C4-2B (cell line): Measurements from ENCODE around the gene ELP5.

Experiments
- H3K27ac ChIP-seq: fragments of 450-650 bp; 2 replicates; pipeline ENCODE4 v1.5.1; 2017
- ZFX ChIP-seq: fragments of 450-650 bp; IDR thresholded peaks from 2 replicates; pipeline ENCODE4 v1.6.1; 2017
- TF ChIP-seq, protein P1 (sequence below): fragments of 450-650 bp; conservative IDR thresholded peaks from 2 replicates; pipeline ENCODE4 v1.5.1; 2017; ENCODE audit warnings: mild to moderate bottlenecking

ELP5 gene

GRCh38 chr17:7239091-7240027 is 12.7 kb upstream of the ELP5 start, which contains the start of gene PHF23:
Gene PHF23, minus strand, starts transcription at chr17:7239457. Its CDS starts 178 bp downstream, at chr17:7239279.
- no peak for TF ChIP-seq ZFX
- TF ChIP-seq, protein P1, sequence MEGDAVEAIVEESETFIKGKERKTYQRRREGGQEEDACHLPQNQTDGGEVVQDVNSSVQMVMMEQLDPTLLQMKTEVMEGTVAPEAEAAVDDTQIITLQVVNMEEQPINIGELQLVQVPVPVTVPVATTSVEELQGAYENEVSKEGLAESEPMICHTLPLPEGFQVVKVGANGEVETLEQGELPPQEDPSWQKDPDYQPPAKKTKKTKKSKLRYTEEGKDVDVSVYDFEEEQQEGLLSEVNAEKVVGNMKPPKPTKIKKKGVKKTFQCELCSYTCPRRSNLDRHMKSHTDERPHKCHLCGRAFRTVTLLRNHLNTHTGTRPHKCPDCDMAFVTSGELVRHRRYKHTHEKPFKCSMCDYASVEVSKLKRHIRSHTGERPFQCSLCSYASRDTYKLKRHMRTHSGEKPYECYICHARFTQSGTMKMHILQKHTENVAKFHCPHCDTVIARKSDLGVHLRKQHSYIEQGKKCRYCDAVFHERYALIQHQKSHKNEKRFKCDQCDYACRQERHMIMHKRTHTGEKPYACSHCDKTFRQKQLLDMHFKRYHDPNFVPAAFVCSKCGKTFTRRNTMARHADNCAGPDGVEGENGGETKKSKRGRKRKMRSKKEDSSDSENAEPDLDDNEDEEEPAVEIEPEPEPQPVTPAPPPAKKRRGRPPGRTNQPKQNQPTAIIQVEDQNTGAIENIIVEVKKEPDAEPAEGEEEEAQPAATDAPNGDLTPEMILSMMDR = no peak
- peak within 1 kb of the TSS; percentile 98 for H3K27ac ChIP-seq

- H3K27ac ChIP-seq = peak overlapping the region; percentile 94
- TF ChIP-seq ZFX = no peak
- TF ChIP-seq, protein P1 = no peak
These were observed 11.6 kb upstream of the ELP5 start for GRCh38 chr17:7240375-7240774.

DNA sequence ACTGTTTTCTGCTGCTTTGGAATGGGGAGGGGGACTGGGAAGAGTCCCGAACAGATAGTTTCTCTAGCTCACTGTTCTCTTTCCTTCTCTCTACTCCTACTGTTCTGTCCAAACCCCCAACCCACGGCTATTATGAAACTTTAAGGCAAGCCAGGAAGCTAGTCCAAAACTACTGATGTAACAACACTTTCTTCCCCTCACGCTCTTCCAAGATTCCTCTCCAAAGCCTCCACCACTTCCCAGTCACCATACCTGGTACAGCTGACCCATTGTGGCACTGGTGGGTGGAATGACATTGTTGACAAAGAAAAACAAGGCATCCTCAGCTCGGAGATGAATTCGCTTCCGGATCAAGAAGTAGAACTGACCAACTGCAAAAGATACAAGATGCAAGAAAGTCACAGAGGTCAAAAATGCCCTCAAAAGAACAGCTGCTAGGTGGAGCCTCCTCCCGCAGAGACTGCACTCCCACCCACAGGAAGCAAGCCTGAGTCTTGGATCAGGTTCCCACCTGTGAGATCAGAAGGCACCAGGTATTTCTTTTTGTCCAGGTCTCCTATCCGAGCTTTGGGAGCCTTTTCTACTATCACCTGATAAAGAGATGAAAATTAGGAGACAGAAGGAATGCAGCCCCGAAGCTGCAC is 10.8 kb upstream of the ELP5 start:
- peak overlapping the region; percentile 94 for H3K27ac ChIP-seq
- TF ChIP-seq ZFX = no peak
- TF ChIP-seq, protein P1 = no peak

GRCh38 chr17:7241783-7242716 is 10.0 kb upstream of the ELP5 start, which contains the start of gene GABARAP:
Gene GABARAP, minus strand, starts transcription at chr17:7242449. Its CDS starts 119 bp downstream, at chr17:7242330.
- TF ChIP-seq, protein P1 = no peak
- 0 out of 2 replicates have a peak, but pooled peaks have one; percentile 24 for TF ChIP-seq ZFX
- H3K27ac ChIP-seq = peak within 1 kb of the TSS; percentile 94

GRCh38 chr17:7242717-7243452 is 9.1 kb upstream of the ELP5 start:
- TF ChIP-seq, protein P1 = no peak
- no peak for TF ChIP-seq ZFX
- H3K27ac ChIP-seq = peak overlapping the region; percentile 94

GRCh38 chr17:7243453-7243729 is 8.6 kb upstream of the ELP5 start:
- TF ChIP-seq, protein P1 = no peak
- TF ChIP-seq ZFX = no peak
- H3K27ac ChIP-seq = peak overlapping the region; percentile 94

DNA sequence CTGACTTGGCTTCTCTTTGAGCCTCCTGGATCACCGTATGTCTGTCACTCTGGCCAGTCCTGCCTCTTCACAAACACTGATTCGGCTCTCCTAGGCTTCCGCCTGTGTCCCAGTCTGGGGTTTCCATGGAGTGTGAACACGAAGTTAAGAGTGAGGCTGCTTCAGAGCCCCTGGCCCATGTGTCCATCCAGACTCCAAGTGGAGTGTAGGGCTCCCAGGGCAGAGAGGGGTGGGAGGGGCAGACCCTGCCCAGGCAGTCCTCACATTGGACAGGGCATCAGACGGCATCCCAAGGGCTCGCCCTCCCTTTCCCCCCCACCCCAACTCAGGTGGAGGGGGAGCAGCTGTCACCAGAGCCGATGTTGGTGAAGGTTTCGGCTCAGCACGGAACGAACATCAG is 8.2 kb upstream of the ELP5 start:
- H3K27ac ChIP-seq = peak overlapping the region; percentile 94; the same call in 1 of the 2 replicates
